SH-SY5Y (cell line): ENCODE measurements around the gene PARD3.

Experiments
- GATA2 ChIP-seq: IDR thresholded peaks from 2 replicates; pipeline ENCODE4 v1.6.1; 2011; ENCODE audit warnings: mild to moderate bottlenecking, low read depth, low read length
- GATA3 ChIP-seq: IDR thresholded peaks from 2 replicates; pipeline ENCODE4 v1.6.1; 2011; ENCODE audit warnings: low read depth, mild to moderate bottlenecking, low read length, moderate library complexity

- TF ChIP-seq GATA2, result no peak
- no peak for TF ChIP-seq GATA3
Measured at GRCh38 chr10:34757933-34758332, 57.2 kb downstream of the PARD3 start.
